IMR-90 (cell line): ENCODE data around the gene PAX8. TPM values are rescaled to one million over a fixed set of nuclear protein-coding genes. Genes with fewer than 3 reads are reported as not detected.
A peak's percentile ranks its signal among the peaks of the same experiment; 100 is the strongest.

ENCODE experiments used
- ATAC-seq: fragments of 200-7000 bp; cut with Tn5 transposase; 2 replicates; pipeline ENCODE4 v1.9.1; 2020; ENCODE audit warnings: low read depth, mild to moderate bottlenecking, moderate library complexity
- BruUV-seq: library from RNA; stranded (reverse); fragments of 400-500 nt; replicated peaks from 2 replicates; lab custom pipeline; 2021; lab: Mats Ljungman, UMichigan
- CTCF ChIA-PET: fragments of 300-600 bp; formaldehyde crosslinking; extraction: SDS; loops from one replicate; lab custom pipeline; 2021; ENCODE audit warnings: antibody characterized with exemption; lab: Yijun Ruan, JAX
- POLR2A ChIA-PET: fragments of 300-600 bp; sonication (Branson Sonifier 250); formaldehyde crosslinking; loops from one replicate; lab custom pipeline; 2022; ENCODE audit warnings: antibody characterized with exemption; ENCODE audit not compliant: unreplicated experiment; lab: Charles Lee
- DNase-seq: peaks from one replicate; pipeline ENCODE4 v3.0.0; 2013
- H2AFZ ChIP-seq: replicated peaks from 2 replicates; pipeline ENCODE3; 2013; ENCODE audit warnings: low read length, mild to moderate bottlenecking; ENCODE audit not compliant: poor library complexity
- H2AK5ac ChIP-seq: 2 replicates; pipeline ENCODE4 v1.6.1; 2013; ENCODE audit warnings: low read depth, low read length, inconsistent platforms
- H2AK9ac ChIP-seq: replicated peaks from 2 replicates; pipeline ENCODE3; 2013; ENCODE audit warnings: mild to moderate bottlenecking, low read depth, low read length, moderate library complexity; ENCODE audit not compliant: poor library complexity
- H2BK120ac ChIP-seq: 2 replicates; pipeline ENCODE4 v1.6.1; 2013; ENCODE audit warnings: low read depth, low read length, inconsistent platforms
- H2BK15ac ChIP-seq: 3 replicates; pipeline ENCODE4 v1.6.1; 2013; ENCODE audit warnings: low read depth, low read length, inconsistent platforms
- H2BK20ac ChIP-seq: 2 replicates; pipeline ENCODE4 v1.6.1; 2013; ENCODE audit warnings: low read depth, mild to moderate bottlenecking, inconsistent platforms, low read length, moderate library complexity
- H2BK5ac ChIP-seq: 2 replicates; pipeline ENCODE4 v1.6.1; 2013; ENCODE audit warnings: mild to moderate bottlenecking, low read depth, low read length, inconsistent platforms; ENCODE audit not compliant: poor library complexity, severe bottlenecking
- H3K14ac ChIP-seq: replicated peaks from 2 replicates; pipeline ENCODE4 v1.6.1; 2013; ENCODE audit warnings: low read depth, low read length, inconsistent platforms
- H3K18ac ChIP-seq: 2 replicates; pipeline ENCODE4 v1.6.1; 2013; ENCODE audit warnings: low read depth, low read length, control low read depth
- H3K23ac ChIP-seq: 2 replicates; pipeline ENCODE4 v1.6.1; 2013; ENCODE audit warnings: low read depth, low read length, inconsistent platforms
- H3K27ac ChIP-seq: 2 replicates; pipeline ENCODE4 v1.5.1; 2013; ENCODE audit warnings: mild to moderate bottlenecking, control low read depth, low read length; ENCODE audit not compliant: insufficient read depth
- H3K27me3 ChIP-seq: 2 replicates; pipeline ENCODE4 v1.6.1; 2013; ENCODE audit warnings: low read length; ENCODE audit not compliant: control insufficient read depth, insufficient read depth
- H3K36me3 ChIP-seq: 2 replicates; pipeline ENCODE4 v1.6.1; 2013; ENCODE audit warnings: low read length, mixed read lengths; ENCODE audit not compliant: control insufficient read depth, insufficient read depth
- H3K4ac ChIP-seq: 2 replicates; pipeline ENCODE4 v1.6.1; 2013; ENCODE audit warnings: low read depth, low read length, inconsistent platforms
- H3K4me1 ChIP-seq: 2 replicates; pipeline ENCODE4 v1.6.1; 2013; ENCODE audit warnings: low read length, mixed read lengths; ENCODE audit not compliant: control insufficient read depth, insufficient read depth
- H3K4me2 ChIP-seq: 2 replicates; pipeline ENCODE4 v1.6.1; 2013; ENCODE audit warnings: low read depth, mild to moderate bottlenecking, control low read depth, low read length, moderate library complexity
- H3K4me3 ChIP-seq: 2 replicates; pipeline ENCODE4 v1.5.1; 2013; ENCODE audit warnings: low read depth, mild to moderate bottlenecking, control low read depth, low read length, moderate library complexity; ENCODE audit not compliant: insufficient read depth
- H3K56ac ChIP-seq: 2 replicates; pipeline ENCODE4 v1.6.1; 2013; ENCODE audit warnings: low read length, inconsistent platforms; ENCODE audit not compliant: insufficient read depth; ENCODE audit errors: extremely low read depth
- H3K79me1 ChIP-seq, 2 experiments: 2 replicates each; pipeline ENCODE4 v1.6.1; 2013; ENCODE audit warnings: low read length in 2 of 2, inconsistent platforms in 1 of 2, low read depth in 1 of 2
- H3K9ac ChIP-seq: 2 replicates; pipeline ENCODE4 v1.6.1; 2013; ENCODE audit warnings: low read depth, low read length, control low read depth
- H3K9me1 ChIP-seq: 2 replicates; pipeline ENCODE4 v1.6.1; 2013; ENCODE audit warnings: low read length, inconsistent platforms; ENCODE audit not compliant: insufficient read depth
- H3K9me3 ChIP-seq: 2 replicates; pipeline ENCODE4 v1.6.1; 2013; ENCODE audit warnings: low read length; ENCODE audit not compliant: control insufficient read depth, insufficient read depth
- H4K20me1 ChIP-seq: 2 replicates; pipeline ENCODE4 v1.6.1; 2013; ENCODE audit warnings: low read length, inconsistent platforms; ENCODE audit not compliant: insufficient read depth
- H4K5ac ChIP-seq: 2 replicates; pipeline ENCODE4 v1.6.1; 2013; ENCODE audit warnings: mild to moderate bottlenecking, low read depth, low read length, control low read depth
- H4K8ac ChIP-seq, 2 experiments: 2 replicates each; pipeline ENCODE4 v1.6.1; 2013; ENCODE audit warnings: low read depth in 2 of 2, low read length in 2 of 2, control low read depth in 1 of 2, inconsistent platforms in 1 of 2
- H4K91ac ChIP-seq: 2 replicates; pipeline ENCODE4 v1.6.1; 2013; ENCODE audit warnings: low read depth, low read length, inconsistent platforms; ENCODE audit not compliant: insufficient read depth
- BHLHE40 ChIP-seq: fragments of 150-350 bp; IDR thresholded peaks from 2 replicates; pipeline ENCODE4 v1.6.1; 2016; ENCODE audit warnings: mild to moderate bottlenecking, low read depth, low read length
- CEBPB ChIP-seq: IDR thresholded peaks from 2 replicates; pipeline ENCODE4 v1.6.1; 2012; ENCODE audit warnings: low read depth, low read length, improper control_type of control experiment
- CTCF ChIP-seq: conservative IDR thresholded peaks from 2 replicates; pipeline ENCODE4 v1.5.1; 2012; ENCODE audit warnings: mild to moderate bottlenecking, low read depth, low read length, improper control_type of control experiment
- ELK1 ChIP-seq: fragments of 150-350 bp; IDR thresholded peaks from 2 replicates; pipeline ENCODE4 v1.6.1; 2016; ENCODE audit warnings: low read depth, mild to moderate bottlenecking, low read length, moderate library complexity, borderline replicate concordance
- MAZ ChIP-seq: IDR thresholded peaks from 2 replicates; pipeline ENCODE4 v1.6.1; 2012; ENCODE audit warnings: low read depth, mild to moderate bottlenecking, low read length, improper control_type of control experiment, moderate library complexity, borderline replicate concordance
- MXI1 ChIP-seq: IDR thresholded peaks from 2 replicates; pipeline ENCODE4 v1.6.1; 2012; ENCODE audit warnings: low read depth, mild to moderate bottlenecking, low read length, moderate library complexity, borderline replicate concordance
- RAD21 ChIP-seq: IDR thresholded peaks from 2 replicates; pipeline ENCODE4 v1.6.1; 2012; ENCODE audit warnings: low read length, improper control_type of control experiment
- SMC3 ChIP-seq: fragments of 150-350 bp; IDR thresholded peaks from 2 replicates; pipeline ENCODE4 v1.6.1; 2016; ENCODE audit warnings: low read depth, mild to moderate bottlenecking, antibody characterized with exemption, low read length, moderate library complexity
- USF2 ChIP-seq: fragments of 150-350 bp; IDR thresholded peaks from 2 replicates; pipeline ENCODE4 v1.6.1; 2017; ENCODE audit warnings: mild to moderate bottlenecking, antibody characterized with exemption, low read length, low read depth
- WGBS, 2 experiments: methylation state at CpG; one replicate each; pipeline versions ENCODE4 v1.1.5 to v1.1.7; 2013; ENCODE audit warnings: missing lambda C conversion rate in 2 of 2; ENCODE audit not compliant: insufficient read length in 1 of 2; ENCODE audit errors: extremely low coverage in 2 of 2; 5-methylcytosine and 5-hydroxymethylcytosine counted together
- dilution Hi-C: fragments of 300-500 bp; cut with HindIII; formaldehyde crosslinking; loops from one replicate; pipeline ENCODE4 v1.14.3; 2018; ENCODE audit warnings: low sequenced_read_pairs; ENCODE audit not compliant: unreplicated experiment
- in situ Hi-C: fragments of 300-500 bp; cut with MboI; formaldehyde crosslinking; loops from 3 replicates; pipeline ENCODE4 v1.14.3; 2019; ENCODE audit warnings: low sequenced_read_pairs, inconsistent platforms, mixed read lengths
- intact Hi-C: fragments of 100-400 bp; cut with micrococcal nuclease; formaldehyde crosslinking; loops from 2 replicates; pipeline ENCODE4 v1.10.0; 2022
- polyA plus RNA-seq, 3 experiments: library from polyadenylated mRNA; depleted of rRNA; stranded (reverse); fragments of >200 nt; gene quantifications; 2 replicates each; pipeline ENCODE4 v1.2.3, GENCODE V29; 2012; ENCODE audit warnings: low replicate concordance in 1 of 3
- total RNA-seq: library from RNA; depleted of rRNA; stranded (reverse); fragments of >200 nt; gene quantifications from 2 replicates; pipeline ENCODE4 v1.2.3, GENCODE V29; 2012

PAX8 gene
- total and polyA plus RNA-seq, 2 of the 4 experiments (the other 2 are of a cell fraction) = 0.18 to 1.5 TPM

GRCh38 chr2:113172721-113173541 is 105.8 kb downstream of the PAX8 start:
- Histone ChIP-seq H3K9ac (no peak overlapping the region), H2AK9ac (peak overlapping the region; percentile 28), H3K27ac (no peak overlapping the region), H3K9me3 (no peaks in the 10 kb centered on the region), H2AK5ac (no peak overlapping the region), H2AFZ (no peak overlapping the region), H2BK5ac (no peak overlapping the region), H4K8ac (no peak overlapping the region), H3K4me1 (no peaks in the 10 kb centered on the region), H4K91ac (no peak overlapping the region), H3K36me3 (no peaks in the 10 kb centered on the region), H2BK20ac (no peak overlapping the region), H2BK120ac (no peak overlapping the region), H3K4ac (no peak overlapping the region), H3K56ac (no peak overlapping the region), H3K79me1 (no peaks in the 10 kb centered on the region), H3K4me3 (no peak overlapping the region), H2BK15ac (no peak overlapping the region), H4K20me1 (no peaks in the 10 kb centered on the region), H4K5ac (no peak overlapping the region), H3K18ac (no peak overlapping the region), H3K23ac (no peak overlapping the region), H3K27me3 (peaks cover 21% of the 10 kb centered on the region), H3K14ac (no peak overlapping the region), H3K9me1 (no peaks in the 10 kb centered on the region), H3K4me2 (no peak overlapping the region)
- ChIA-PET CTCF (no interaction called here), POLR2A (no interaction called here)
- dilution Hi-C loops (no loop called here), in situ Hi-C loops (no loop called here), intact Hi-C loops (no loop called here)
- DNase-seq (no peak), ATAC-seq (no peak)
- no TSS peak for BruUV-seq
- WGBS, 2 experiments = 68% methylated on average over 6 of the region's 16 CpGs; no CpG with 5 or more reads in 1 of the 2 experiments
- TF ChIP-seq SMC3 (no peak), CTCF (no peak), MXI1 (no peak), USF2 (no peak), MAZ (no peak), BHLHE40 (no peak), ELK1 (no peak), CEBPB (no peak), RAD21 (no peak)
